Ecto neural progenitor cell (in vitro differentiated cells): ENCODE measurements around the gene TLNRD1.

Source experiments
- DNase-seq: peaks from one replicate; pipeline ENCODE4 v3.0.0-alpha.2; 2018; ENCODE audit warnings: low spot score

The TLNRD1 gene

GRCh38 chr15:81002009-81002330 is 1.2 kb downstream of the TLNRD1 start:
- no peak for DNase-seq

- DNase-seq = peak; percentile 58
Measured at GRCh38 chr15:81002331-81003096, 1.8 kb downstream of the TLNRD1 start.

- no peak for DNase-seq
Measured at GRCh38 chr15:81003097-81003350, 2.3 kb downstream of the TLNRD1 start.

- DNase-seq = no peak
Measured at GRCh38 chr15:81006124-81006523, 5.4 kb downstream of the TLNRD1 start.

- DNase-seq = no peak
Measured at GRCh38 chr15:81007428-81008064, 6.8 kb downstream of the TLNRD1 start.

- no peak for DNase-seq
Measured at GRCh38 chr15:81008312-81008711, 7.6 kb downstream of the TLNRD1 start.

GRCh38 chr15:81010086-81010485 is 9.4 kb downstream of the TLNRD1 start:
- DNase-seq = no peak

GRCh38 chr15:81011593-81011992 is 10.9 kb downstream of the TLNRD1 start:
- no peak for DNase-seq

- DNase-seq = no peak
Measured at GRCh38 chr15:81012588-81012987, 11.9 kb downstream of the TLNRD1 start.

- DNase-seq = no peak
Measured at GRCh38 chr15:81013396-81013929, 12.7 kb downstream of the TLNRD1 start.

- no peak for DNase-seq
Measured at GRCh38 chr15:81014446-81015093, 13.8 kb downstream of the TLNRD1 start.

GRCh38 chr15:81015621-81016488 is 15.1 kb downstream of the TLNRD1 start:
- DNase-seq = no peak

GRCh38 chr15:81016489-81017068 is 15.9 kb downstream of the TLNRD1 start:
- no peak for DNase-seq

- no peak for DNase-seq
Measured at GRCh38 chr15:81018197-81018596, 17.5 kb downstream of the TLNRD1 start.

GRCh38 chr15:81021321-81021720 is 20.6 kb downstream of the TLNRD1 start:
- no peak for DNase-seq

GRCh38 chr15:81023483-81024264 is 23.0 kb downstream of the TLNRD1 start:
- no peak for DNase-seq

- DNase-seq = no peak
Measured at GRCh38 chr15:81024265-81024872, 23.6 kb downstream of the TLNRD1 start.

- no peak for DNase-seq
Measured at GRCh38 chr15:81024936-81025335, 24.2 kb downstream of the TLNRD1 start.

- DNase-seq = no peak
Measured at GRCh38 chr15:81025721-81026370, 25.1 kb downstream of the TLNRD1 start.
